HepG2 (cell line): Measurements from ENCODE around the gene PIM1. TPM values are rescaled to one million over a fixed set of nuclear protein-coding genes. Genes with fewer than 3 reads are reported as not detected.

ENCODE experiments used
- ATAC-seq: fragments of 200-7000 bp; cut with Tn5 transposase; 3 replicates; pipeline ENCODE4 v1.9.1; 2020; ENCODE audit warnings: mild to moderate bottlenecking, moderate library complexity
- BruUV-seq: library from RNA; stranded (reverse); fragments of 400-500 nt; replicated peaks from 2 replicates; lab custom pipeline; 2021; lab: Mats Ljungman, UMichigan
- CTCF ChIA-PET: fragments of 300-600 bp; formaldehyde crosslinking; extraction: SDS; loops from one replicate; lab custom pipeline; 2021; ENCODE audit warnings: low total read pairs, inconsistent platforms, low intra/inter-chr PET ratio; lab: Yijun Ruan, JAX
- POLR2A ChIA-PET: fragments of 350-600 bp; sonication (Branson Sonifier 250); formaldehyde crosslinking; loops from one replicate; lab custom pipeline; 2020; ENCODE audit warnings: antibody characterized with exemption, inconsistent platforms; lab: Yijun Ruan, JAX
- DNase-seq: peaks from one replicate; pipeline ENCODE4 v3.0.0-alpha.2; 2015; ENCODE audit warnings: low spot score
- FAIRE-seq: peaks from 3 replicates; lab custom pipeline; 2011; peaks lifted over from hg19 to GRCh38; lab: Jason Lieb, UNC
- H2AFZ ChIP-seq: one replicate; pipeline ENCODE4 v1.6.1; 2011; ENCODE audit warnings: low read length, inconsistent platforms
- H3K27ac ChIP-seq: fragments of 300-600 bp; 3 replicates; pipeline ENCODE4 v1.8.0; 2011; ENCODE audit warnings: mixed run types, mild to moderate bottlenecking, mixed read lengths, low read length, inconsistent platforms; ENCODE audit not compliant: insufficient read depth; ENCODE audit errors: extremely low read length
- H3K27me3 ChIP-seq, 2 experiments: fragments of 200-600 bp in 1 of 2; 2 replicates in 1 of 2; 3 replicates in 1 of 2; pipeline versions ENCODE4 v1.6.0 to v1.8.0; 2011; ENCODE audit warnings: low read length in 2 of 2, mild to moderate bottlenecking in 2 of 2, moderate library complexity in 2 of 2, inconsistent platforms in 1 of 2; ENCODE audit not compliant: insufficient read depth in 2 of 2, control insufficient read depth in 1 of 2
- H3K36me3 ChIP-seq, 2 experiments: fragments of 200-600 bp in 1 of 2; replicated peaks in 1 of 2; 2 replicates in 1 of 2; 3 replicates in 1 of 2; pipeline versions ENCODE4 v1.5.1 to v1.8.0; 2011; ENCODE audit warnings: low read length in 2 of 2, inconsistent platforms in 1 of 2; ENCODE audit not compliant: insufficient read depth in 2 of 2, control insufficient read depth in 1 of 2
- H3K4me1 ChIP-seq: 2 replicates; pipeline ENCODE4 v1.5.1; 2012; ENCODE audit warnings: low read length, inconsistent platforms; ENCODE audit not compliant: insufficient read depth
- H3K4me2 ChIP-seq: 2 replicates; pipeline ENCODE4 v1.6.0; 2011; ENCODE audit warnings: low read depth, low read length, inconsistent platforms
- H3K4me3 ChIP-seq, 3 experiments: fragments of 200-600 bp in 1 of 3; sonication (generic), shearing (Covaris generic) in 1 of 3; replicated peaks in 1 of 3; 2 replicates each; pipeline ENCODE4 v1.5.1; 2011 to 2016; ENCODE audit warnings: low read length in 3 of 3, inconsistent platforms in 2 of 3, low read depth in 2 of 3, mild to moderate bottlenecking in 2 of 3, control low read depth in 1 of 3, mixed read lengths in 1 of 3; ENCODE audit not compliant: insufficient read depth in 1 of 3
- H3K79me2 ChIP-seq: one replicate; pipeline ENCODE4 v1.6.1; 2011; ENCODE audit warnings: low read length, inconsistent platforms; ENCODE audit not compliant: insufficient read depth
- H3K9ac ChIP-seq: 2 replicates; pipeline ENCODE4 v1.6.0; 2011; ENCODE audit warnings: mild to moderate bottlenecking, low read depth, low read length, inconsistent platforms; ENCODE audit not compliant: insufficient read depth
- H3K9me3 ChIP-seq: 2 replicates; pipeline ENCODE4 v1.5.1; 2012; ENCODE audit warnings: mild to moderate bottlenecking, low read length
- H4K20me1 ChIP-seq: 2 replicates; pipeline ENCODE4 v1.6.0; 2011; ENCODE audit warnings: inconsistent platforms, mild to moderate bottlenecking, low read length, moderate library complexity; ENCODE audit not compliant: insufficient read depth
- GZF1 ChIP-seq: sonication (generic); formaldehyde crosslinking; IDR thresholded peaks from 2 replicates; pipeline ENCODE4 v1.5.1; 2020; ENCODE audit warnings: mild to moderate bottlenecking, missing genetic modification reagents
- SMAD1 ChIP-seq: sonication (generic); formaldehyde crosslinking; IDR thresholded peaks from 2 replicates; pipeline ENCODE4 v1.4.0; 2020; ENCODE audit warnings: missing genetic modification reagents, low read depth, mild to moderate bottlenecking, borderline replicate concordance
- ZKSCAN1 ChIP-seq: fragments of 150-350 bp; IDR thresholded peaks from 2 replicates; pipeline ENCODE4 v1.6.1; 2014; ENCODE audit warnings: low read length
- WGBS: methylation state at CpG from one replicate; pipeline ENCODE4 v1.1.6; 2017; ENCODE audit warnings: low lambda C conversion rate; 5-methylcytosine and 5-hydroxymethylcytosine counted together
- in situ Hi-C: cut with HindIII; loops from 2 replicates; pipeline ENCODE4 v1.10.0; 2017; ENCODE audit warnings: low pct_unique_long_range_greater_than_20kb; ENCODE audit not compliant: extremely low pct_ligation_motif_present
- intact Hi-C: fragments of 100-400 bp; cut with micrococcal nuclease; formaldehyde crosslinking; loops from one replicate; pipeline ENCODE4 v1.10.0; 2022; ENCODE audit not compliant: unreplicated experiment
- polyA plus RNA-seq, 8 experiments: library from polyadenylated mRNA; depleted of rRNA in 3 of 8; stranded (reverse) in 7 of 8; unstranded in 1 of 8; fragments of >200 nt; fragmentation: Illumina TruSeq in 4 of 8; extraction: Trizol in 4 of 8; gene quantifications; 2 replicates each; pipeline versions ENCODE4 v1.2.1 to v1.2.3, GENCODE V29; 2011 to 2016; ENCODE audit warnings: low read depth in 4 of 8, missing spikeins in 1 of 8, mixed read lengths in 1 of 8; ENCODE audit not compliant: insufficient read depth in 1 of 8
- total RNA-seq, 5 experiments: library from RNA; depleted of rRNA; stranded (reverse); fragments of >200 nt; fragmentation: Illumina TruSeq; extraction: Trizol; gene quantifications; 2 replicates each; pipeline ENCODE4 v1.2.3, GENCODE V29; 2016; ENCODE audit warnings: low read depth in 1 of 5
- TF ChIP-seq, protein P1 (sequence below): sonication (generic); formaldehyde crosslinking; IDR thresholded peaks from 2 replicates; pipeline ENCODE4 v1.5.1; 2020; ENCODE audit warnings: mild to moderate bottlenecking, missing genetic modification reagents, moderate library complexity
- TF ChIP-seq, protein P2 (sequence below): sonication (generic); formaldehyde crosslinking; IDR thresholded peaks from 2 replicates; pipeline ENCODE4 v1.9.0; 2021; ENCODE audit warnings: missing genetic modification reagents, borderline replicate concordance
- TF ChIP-seq, protein P3 (sequence below): sonication (generic); formaldehyde crosslinking; IDR thresholded peaks from 2 replicates; pipeline ENCODE4 v1.8.1; 2023; ENCODE audit warnings: mild to moderate bottlenecking, missing genetic modification reagents
- TF ChIP-seq, protein P4 (sequence below): sonication (generic); formaldehyde crosslinking; IDR thresholded peaks from 2 replicates; pipeline ENCODE4 v1.4.0; 2020; ENCODE audit warnings: missing genetic modification reagents
- TF ChIP-seq, protein P5 (sequence below): sonication (generic); formaldehyde crosslinking; IDR thresholded peaks from 2 replicates; pipeline ENCODE4 v1.4.0; 2020; ENCODE audit warnings: missing genetic modification reagents, borderline replicate concordance

The PIM1 gene
- total and polyA plus RNA-seq, 2 of the 13 experiments (the other 11 are each of a cell fraction or from before 2014, with no cell fraction given): 29.4 to 117 TPM

DNA sequence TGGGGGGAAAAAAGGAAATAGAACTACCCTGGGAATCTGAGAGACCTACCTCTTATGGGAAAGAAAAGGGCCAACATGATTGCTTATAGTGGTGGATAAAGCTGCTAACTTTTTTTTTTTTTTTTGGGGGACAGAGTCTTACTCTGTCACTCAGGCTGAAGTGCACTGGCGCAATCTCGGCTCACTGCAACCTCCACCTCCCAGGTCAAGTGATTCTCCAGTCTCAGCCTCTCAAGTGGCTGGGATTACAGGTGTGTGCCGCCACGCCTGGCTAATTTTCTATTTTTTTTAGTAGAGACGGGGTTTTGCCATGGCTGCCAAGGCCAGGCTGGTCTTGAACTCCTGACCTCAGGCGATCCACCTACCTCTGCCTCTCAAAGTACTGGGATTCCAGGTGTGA, 48.1 kb downstream of the PIM1 start:
- H3K79me2 ChIP-seq: no peaks in the 10 kb centered on the region
- TF ChIP-seq GZF1 (CRISPR knock-in tag) (no peak), SMAD1 (CRISPR knock-in tag) (no peak), ZKSCAN1 (no peak)
- TF ChIP-seq, protein P1, sequence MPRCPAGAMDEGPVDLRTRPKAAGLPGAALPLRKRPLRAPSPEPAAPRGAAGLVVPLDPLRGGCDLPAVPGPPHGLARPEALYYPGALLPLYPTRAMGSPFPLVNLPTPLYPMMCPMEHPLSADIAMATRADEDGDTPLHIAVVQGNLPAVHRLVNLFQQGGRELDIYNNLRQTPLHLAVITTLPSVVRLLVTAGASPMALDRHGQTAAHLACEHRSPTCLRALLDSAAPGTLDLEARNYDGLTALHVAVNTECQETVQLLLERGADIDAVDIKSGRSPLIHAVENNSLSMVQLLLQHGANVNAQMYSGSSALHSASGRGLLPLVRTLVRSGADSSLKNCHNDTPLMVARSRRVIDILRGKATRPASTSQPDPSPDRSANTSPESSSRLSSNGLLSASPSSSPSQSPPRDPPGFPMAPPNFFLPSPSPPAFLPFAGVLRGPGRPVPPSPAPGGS (CRISPR knock-in tag): no peak
- TF ChIP-seq, protein P2, sequence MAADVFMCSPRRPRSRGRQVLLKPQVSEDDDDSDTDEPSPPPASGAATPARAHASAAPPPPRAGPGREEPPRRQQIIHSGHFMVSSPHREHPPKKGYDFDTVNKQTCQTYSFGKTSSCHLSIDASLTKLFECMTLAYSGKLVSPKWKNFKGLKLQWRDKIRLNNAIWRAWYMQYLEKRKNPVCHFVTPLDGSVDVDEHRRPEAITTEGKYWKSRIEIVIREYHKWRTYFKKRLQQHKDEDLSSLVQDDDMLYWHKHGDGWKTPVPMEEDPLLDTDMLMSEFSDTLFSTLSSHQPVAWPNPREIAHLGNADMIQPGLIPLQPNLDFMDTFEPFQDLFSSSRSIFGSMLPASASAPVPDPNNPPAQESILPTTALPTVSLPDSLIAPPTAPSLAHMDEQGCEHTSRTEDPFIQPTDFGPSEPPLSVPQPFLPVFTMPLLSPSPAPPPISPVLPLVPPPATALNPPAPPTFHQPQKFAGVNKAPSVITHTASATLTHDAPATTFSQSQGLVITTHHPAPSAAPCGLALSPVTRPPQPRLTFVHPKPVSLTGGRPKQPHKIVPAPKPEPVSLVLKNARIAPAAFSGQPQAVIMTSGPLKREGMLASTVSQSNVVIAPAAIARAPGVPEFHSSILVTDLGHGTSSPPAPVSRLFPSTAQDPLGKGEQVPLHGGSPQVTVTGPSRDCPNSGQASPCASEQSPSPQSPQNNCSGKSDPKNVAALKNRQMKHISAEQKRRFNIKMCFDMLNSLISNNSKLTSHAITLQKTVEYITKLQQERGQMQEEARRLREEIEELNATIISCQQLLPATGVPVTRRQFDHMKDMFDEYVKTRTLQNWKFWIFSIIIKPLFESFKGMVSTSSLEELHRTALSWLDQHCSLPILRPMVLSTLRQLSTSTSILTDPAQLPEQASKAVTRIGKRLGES (CRISPR knock-in tag): no peak
- TF ChIP-seq, protein P3, sequence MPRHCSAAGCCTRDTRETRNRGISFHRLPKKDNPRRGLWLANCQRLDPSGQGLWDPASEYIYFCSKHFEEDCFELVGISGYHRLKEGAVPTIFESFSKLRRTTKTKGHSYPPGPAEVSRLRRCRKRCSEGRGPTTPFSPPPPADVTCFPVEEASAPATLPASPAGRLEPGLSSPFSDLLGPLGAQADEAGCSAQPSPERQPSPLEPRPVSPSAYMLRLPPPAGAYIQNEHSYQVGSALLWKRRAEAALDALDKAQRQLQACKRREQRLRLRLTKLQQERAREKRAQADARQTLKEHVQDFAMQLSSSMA (CRISPR knock-in tag): no peak
- TF ChIP-seq, protein P4, sequence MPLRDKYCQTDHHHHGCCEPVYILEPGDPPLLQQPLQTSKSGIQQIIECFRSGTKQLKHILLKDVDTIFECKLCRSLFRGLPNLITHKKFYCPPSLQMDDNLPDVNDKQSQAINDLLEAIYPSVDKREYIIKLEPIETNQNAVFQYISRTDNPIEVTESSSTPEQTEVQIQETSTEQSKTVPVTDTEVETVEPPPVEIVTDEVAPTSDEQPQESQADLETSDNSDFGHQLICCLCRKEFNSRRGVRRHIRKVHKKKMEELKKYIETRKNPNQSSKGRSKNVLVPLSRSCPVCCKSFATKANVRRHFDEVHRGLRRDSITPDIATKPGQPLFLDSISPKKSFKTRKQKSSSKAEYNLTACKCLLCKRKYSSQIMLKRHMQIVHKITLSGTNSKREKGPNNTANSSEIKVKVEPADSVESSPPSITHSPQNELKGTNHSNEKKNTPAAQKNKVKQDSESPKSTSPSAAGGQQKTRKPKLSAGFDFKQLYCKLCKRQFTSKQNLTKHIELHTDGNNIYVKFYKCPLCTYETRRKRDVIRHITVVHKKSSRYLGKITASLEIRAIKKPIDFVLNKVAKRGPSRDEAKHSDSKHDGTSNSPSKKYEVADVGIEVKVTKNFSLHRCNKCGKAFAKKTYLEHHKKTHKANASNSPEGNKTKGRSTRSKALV (CRISPR knock-in tag): no peak
- TF ChIP-seq, protein P5, sequence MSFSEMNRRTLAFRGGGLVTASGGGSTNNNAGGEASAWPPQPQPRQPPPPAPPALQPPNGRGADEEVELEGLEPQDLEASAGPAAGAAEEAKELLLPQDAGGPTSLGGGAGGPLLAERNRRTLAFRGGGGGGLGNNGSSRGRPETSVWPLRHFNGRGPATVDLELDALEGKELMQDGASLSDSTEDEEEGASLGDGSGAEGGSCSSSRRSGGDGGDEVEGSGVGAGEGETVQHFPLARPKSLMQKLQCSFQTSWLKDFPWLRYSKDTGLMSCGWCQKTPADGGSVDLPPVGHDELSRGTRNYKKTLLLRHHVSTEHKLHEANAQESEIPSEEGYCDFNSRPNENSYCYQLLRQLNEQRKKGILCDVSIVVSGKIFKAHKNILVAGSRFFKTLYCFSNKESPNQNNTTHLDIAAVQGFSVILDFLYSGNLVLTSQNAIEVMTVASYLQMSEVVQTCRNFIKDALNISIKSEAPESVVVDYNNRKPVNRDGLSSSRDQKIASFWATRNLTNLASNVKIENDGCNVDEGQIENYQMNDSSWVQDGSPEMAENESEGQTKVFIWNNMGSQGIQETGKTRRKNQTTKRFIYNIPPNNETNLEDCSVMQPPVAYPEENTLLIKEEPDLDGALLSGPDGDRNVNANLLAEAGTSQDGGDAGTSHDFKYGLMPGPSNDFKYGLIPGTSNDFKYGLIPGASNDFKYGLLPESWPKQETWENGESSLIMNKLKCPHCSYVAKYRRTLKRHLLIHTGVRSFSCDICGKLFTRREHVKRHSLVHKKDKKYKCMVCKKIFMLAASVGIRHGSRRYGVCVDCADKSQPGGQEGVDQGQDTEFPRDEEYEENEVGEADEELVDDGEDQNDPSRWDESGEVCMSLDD (CRISPR knock-in tag): no peak
- H3K36me3 ChIP-seq: no peaks in the 10 kb centered on the region
- H3K4me1 ChIP-seq: peaks cover 15% of the 10 kb centered on the region
- 61% methylated on average over 6 of the region's 6 CpGs for WGBS
- H3K9ac ChIP-seq: no peak overlapping the region
- ChIA-PET CTCF (interaction anchor here (0.7 kb wide), 1 partner anchor 199 kb away, joined by 3 read pairs; no protein-coding TSS in a partner anchor), POLR2A (no interaction called here)
- H3K27ac ChIP-seq: no peak overlapping the region
- H3K27me3 ChIP-seq: peaks cover 3 to 8% of the 10 kb centered on the region in 2 experiments; a peak in 3 of 5 replicates
- BruUV-seq: no TSS peak
- no peaks in the 10 kb centered on the region for H3K9me3 ChIP-seq
- no peak overlapping the region for H3K4me2 ChIP-seq
- DNase-seq: no peak
- intact Hi-C loops: no loop called here
- H2AFZ ChIP-seq: no peak overlapping the region
- no peak for FAIRE-seq
- in situ Hi-C loops: loop anchor here (10.0 kb wide), 1 partner anchor 333 kb away; the partner anchor contains the start of gene C6orf89
- H4K20me1 ChIP-seq: no peaks in the 10 kb centered on the region
- ATAC-seq: no peak
- H3K4me3 ChIP-seq: no peak overlapping the region
